HEK293T (cell line): Measurements from ENCODE around the gene DDX3X.

Experiments
- BHLHE40 ChIP-seq: fragments of 450-650 bp; IDR thresholded peaks from 2 replicates; pipeline ENCODE4 v1.6.1; 2016; ENCODE audit warnings: mild to moderate bottlenecking, moderate library complexity, borderline replicate concordance
- FOXA1 ChIP-seq: fragments of 450-650 bp; IDR thresholded peaks from 2 replicates; pipeline ENCODE4 v1.6.1; 2016; ENCODE audit warnings: mild to moderate bottlenecking
- FOXK2 ChIP-seq: fragments of 450-650 bp; IDR thresholded peaks from 2 replicates; pipeline ENCODE4 v1.6.1; 2016; ENCODE audit warnings: mild to moderate bottlenecking
- FOXM1 ChIP-seq: fragments of 450-650 bp; IDR thresholded peaks from 2 replicates; pipeline ENCODE4 v1.6.1; 2017; ENCODE audit warnings: mild to moderate bottlenecking, borderline replicate concordance
- HDGF ChIP-seq: fragments of 450-650 bp; IDR thresholded peaks from 2 replicates; pipeline ENCODE4 v1.6.1; 2017; ENCODE audit warnings: antibody characterized with exemption, borderline replicate concordance
- LEF1 ChIP-seq: fragments of 450-650 bp; IDR thresholded peaks from 2 replicates; pipeline ENCODE4 v1.6.1; 2017; ENCODE audit warnings: mild to moderate bottlenecking, borderline replicate concordance
- SP1 ChIP-seq: fragments of 450-650 bp; IDR thresholded peaks from 2 replicates; pipeline ENCODE4 v1.6.1; 2017
- SUZ12 ChIP-seq: fragments of 450-650 bp; IDR thresholded peaks from 2 replicates; pipeline ENCODE4 v1.6.1; 2016; ENCODE audit warnings: mild to moderate bottlenecking
- TF ChIP-seq, protein P1 (sequence below): fragments of 450-650 bp; IDR thresholded peaks from 2 replicates; pipeline ENCODE4 v1.6.1; 2016

DNA sequence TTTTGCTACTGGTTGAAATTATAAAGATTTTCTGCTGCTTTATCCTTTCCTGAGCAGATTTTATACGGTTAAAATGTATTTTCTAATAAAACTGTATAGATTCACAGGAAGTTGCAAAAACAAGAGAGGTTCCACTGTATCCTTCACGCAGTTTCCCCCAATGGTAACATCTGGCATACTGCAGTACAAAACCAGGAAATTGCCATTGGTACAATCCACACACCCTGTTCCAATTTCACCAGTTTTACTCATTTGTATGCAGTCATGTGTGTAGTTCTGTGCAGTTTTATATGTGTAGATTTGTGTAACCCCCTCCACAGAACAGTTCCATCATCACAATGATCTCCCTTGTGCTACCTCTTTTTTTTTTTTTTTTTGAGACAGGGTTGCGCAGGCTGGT lies 20.0 kb downstream of the DDX3X start:
- TF ChIP-seq LEF1: no peak
- no peak for TF ChIP-seq SP1
- TF ChIP-seq FOXK2: no peak
- TF ChIP-seq FOXA1: no peak
- no peak for TF ChIP-seq SUZ12
- no peak for TF ChIP-seq HDGF
- TF ChIP-seq FOXM1: no peak
- TF ChIP-seq, protein P1, sequence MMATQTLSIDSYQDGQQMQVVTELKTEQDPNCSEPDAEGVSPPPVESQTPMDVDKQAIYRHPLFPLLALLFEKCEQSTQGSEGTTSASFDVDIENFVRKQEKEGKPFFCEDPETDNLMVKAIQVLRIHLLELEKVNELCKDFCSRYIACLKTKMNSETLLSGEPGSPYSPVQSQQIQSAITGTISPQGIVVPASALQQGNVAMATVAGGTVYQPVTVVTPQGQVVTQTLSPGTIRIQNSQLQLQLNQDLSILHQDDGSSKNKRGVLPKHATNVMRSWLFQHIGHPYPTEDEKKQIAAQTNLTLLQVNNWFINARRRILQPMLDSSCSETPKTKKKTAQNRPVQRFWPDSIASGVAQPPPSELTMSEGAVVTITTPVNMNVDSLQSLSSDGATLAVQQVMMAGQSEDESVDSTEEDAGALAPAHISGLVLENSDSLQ: no peak
- TF ChIP-seq BHLHE40: no peak
